ENCODE measurements around the gene TTBK1.

DNA sequence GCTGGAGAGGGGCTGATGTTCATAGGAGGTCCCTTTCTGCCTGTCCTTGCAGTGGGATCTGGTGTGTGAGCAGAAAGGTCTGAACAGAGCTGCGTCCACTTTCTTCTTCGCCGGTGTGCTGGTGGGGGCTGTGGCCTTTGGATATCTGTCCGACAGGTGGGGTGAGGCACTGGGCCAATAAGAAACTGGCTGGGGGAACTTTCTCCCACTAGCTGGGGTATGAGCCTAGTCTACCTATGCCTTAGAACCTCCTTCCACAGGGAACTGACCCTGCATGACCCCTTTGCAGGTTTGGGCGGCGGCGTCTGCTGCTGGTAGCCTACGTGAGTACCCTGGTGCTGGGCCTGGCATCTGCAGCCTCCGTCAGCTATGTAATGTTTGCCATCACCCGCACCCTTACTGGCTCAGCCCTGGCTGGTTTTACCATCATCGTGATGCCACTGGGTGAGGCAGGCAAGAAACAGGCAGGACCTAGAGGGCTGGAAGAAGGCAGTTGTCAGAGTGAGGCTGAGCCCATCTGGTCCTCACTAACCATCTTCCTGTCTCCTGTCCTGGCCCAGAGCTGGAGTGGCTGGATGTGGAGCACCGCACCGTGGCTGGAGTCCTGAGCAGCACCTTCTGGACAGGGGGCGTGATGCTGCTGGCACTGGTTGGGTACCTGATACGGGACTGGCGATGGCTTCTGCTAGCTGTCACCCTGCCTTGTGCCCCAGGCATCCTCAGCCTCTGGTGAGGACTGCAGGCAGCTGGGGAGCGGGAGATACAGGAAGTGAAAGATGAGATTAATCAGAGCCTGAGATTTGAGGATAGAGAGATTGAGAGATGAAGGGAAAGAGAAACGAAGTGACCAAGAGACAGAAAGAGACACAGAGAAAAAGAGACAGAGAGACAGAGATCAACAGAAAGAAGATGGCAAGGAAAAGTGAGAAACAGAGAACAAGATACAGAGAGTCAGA is 56.3 kb downstream of the TTBK1 start:
- TF ChIP-seq, protein P1, sequence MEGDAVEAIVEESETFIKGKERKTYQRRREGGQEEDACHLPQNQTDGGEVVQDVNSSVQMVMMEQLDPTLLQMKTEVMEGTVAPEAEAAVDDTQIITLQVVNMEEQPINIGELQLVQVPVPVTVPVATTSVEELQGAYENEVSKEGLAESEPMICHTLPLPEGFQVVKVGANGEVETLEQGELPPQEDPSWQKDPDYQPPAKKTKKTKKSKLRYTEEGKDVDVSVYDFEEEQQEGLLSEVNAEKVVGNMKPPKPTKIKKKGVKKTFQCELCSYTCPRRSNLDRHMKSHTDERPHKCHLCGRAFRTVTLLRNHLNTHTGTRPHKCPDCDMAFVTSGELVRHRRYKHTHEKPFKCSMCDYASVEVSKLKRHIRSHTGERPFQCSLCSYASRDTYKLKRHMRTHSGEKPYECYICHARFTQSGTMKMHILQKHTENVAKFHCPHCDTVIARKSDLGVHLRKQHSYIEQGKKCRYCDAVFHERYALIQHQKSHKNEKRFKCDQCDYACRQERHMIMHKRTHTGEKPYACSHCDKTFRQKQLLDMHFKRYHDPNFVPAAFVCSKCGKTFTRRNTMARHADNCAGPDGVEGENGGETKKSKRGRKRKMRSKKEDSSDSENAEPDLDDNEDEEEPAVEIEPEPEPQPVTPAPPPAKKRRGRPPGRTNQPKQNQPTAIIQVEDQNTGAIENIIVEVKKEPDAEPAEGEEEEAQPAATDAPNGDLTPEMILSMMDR (IDR thresholded peaks at IDR 0.05): no peak
- TF ChIP-seq POLR2A (IDR thresholded peaks at IDR 0.05): no peak
